Neural cell (in vitro differentiated cells): ENCODE data around the gene RBMS3. TPM values are rescaled to one million over a fixed set of nuclear protein-coding genes. Genes with fewer than 3 reads are reported as not detected.

Source experiments
- H2AFZ ChIP-seq: fragments of 200-600, 300-800 bp; sonication (generic), shearing (Covaris generic); 2 replicates; pipeline ENCODE4 v1.6.0; 2014; ENCODE audit warnings: low read depth, mild to moderate bottlenecking, antibody characterized with exemption, low read length, moderate library complexity
- H3F3A ChIP-seq: fragments of 200-600 bp; shearing (Covaris generic); 2 replicates; pipeline ENCODE4 v1.6.1; 2016; ENCODE audit warnings: mild to moderate bottlenecking, moderate library complexity, mixed read lengths, antibody characterized with exemption, low read length; ENCODE audit not compliant: insufficient read depth, poor library complexity, severe bottlenecking
- H3K27ac ChIP-seq: fragments of 200-600, 300-800 bp; sonication (generic), shearing (Covaris generic); 2 replicates; pipeline ENCODE4 v1.5.1; 2014; ENCODE audit warnings: mild to moderate bottlenecking, low read length, moderate library complexity
- H3K27me3 ChIP-seq: fragments of 300-800, 200-600 bp; sonication (generic), shearing (Covaris generic); 2 replicates; pipeline ENCODE4 v1.6.0; 2014; ENCODE audit warnings: mild to moderate bottlenecking, low read depth, low read length, moderate library complexity; ENCODE audit not compliant: insufficient read depth
- H3K36me3 ChIP-seq: fragments of 300-800, 200-600 bp; sonication (generic), shearing (Covaris generic); 2 replicates; pipeline ENCODE4 v1.5.1; 2014; ENCODE audit warnings: mild to moderate bottlenecking, antibody characterized with exemption, low read length, moderate library complexity; ENCODE audit not compliant: insufficient read depth
- H3K4me2 ChIP-seq: fragments of 300-800, 200-600 bp; sonication (generic), shearing (Covaris generic); 2 replicates; pipeline ENCODE4 v1.6.0; 2014; ENCODE audit warnings: mild to moderate bottlenecking, low read length
- H3K4me3 ChIP-seq: fragments of 300-800, 200-600 bp; sonication (generic), shearing (Covaris generic); 2 replicates; pipeline ENCODE4 v1.5.1; 2014; ENCODE audit warnings: mild to moderate bottlenecking, low read length, moderate library complexity
- H3K79me2 ChIP-seq: fragments of 200-600 bp; shearing (Covaris generic); replicated peaks from 2 replicates; pipeline ENCODE4 v1.6.0; 2014; ENCODE audit warnings: mild to moderate bottlenecking, low read length, moderate library complexity; ENCODE audit not compliant: insufficient read depth
- H3K9ac ChIP-seq: fragments of 300-800, 200-600 bp; sonication (generic), shearing (Covaris generic); 2 replicates; pipeline ENCODE4 v1.6.1; 2016; ENCODE audit warnings: mild to moderate bottlenecking, low read length, mixed read lengths
- H3K9me2 ChIP-seq: fragments of 200-600 bp; shearing (Covaris generic); 2 replicates; pipeline ENCODE4 v1.6.1; 2016; ENCODE audit warnings: mild to moderate bottlenecking, low read length, mixed read lengths; ENCODE audit not compliant: insufficient read depth
- H3K9me3 ChIP-seq: fragments of 200-600, 300-800 bp; sonication (generic), shearing (Covaris generic); 2 replicates; pipeline ENCODE4 v1.6.1; 2016; ENCODE audit warnings: mild to moderate bottlenecking, mixed run types, low read length, moderate library complexity, mixed read lengths
- H4K20me1 ChIP-seq: fragments of 200-600 bp; shearing (Covaris generic); 2 replicates; pipeline ENCODE4 v1.6.1; 2016; ENCODE audit warnings: mild to moderate bottlenecking, mixed run types; ENCODE audit not compliant: insufficient read depth
- EP300 ChIP-seq: fragments of 450-650 bp; conservative IDR thresholded peaks from 2 replicates; pipeline ENCODE4 v1.6.1; 2014; ENCODE audit warnings: antibody characterized with exemption, mild to moderate bottlenecking, moderate library complexity; ENCODE audit not compliant: poor library complexity, severe bottlenecking
- EZH2 ChIP-seq: fragments of 200-600, 300-800 bp; shearing (Covaris generic), sonication (generic); IDR thresholded peaks from 2 replicates; pipeline ENCODE4 v1.6.1; 2014; ENCODE audit warnings: antibody characterized with exemption, low read length, borderline replicate concordance, mild to moderate bottlenecking; ENCODE audit not compliant: insufficient read depth, poor library complexity, severe bottlenecking
- MXI1 ChIP-seq: fragments of 450-650 bp; conservative IDR thresholded peaks from 2 replicates; pipeline ENCODE4 v1.6.1; 2014; ENCODE audit warnings: antibody characterized with exemption, mild to moderate bottlenecking; ENCODE audit not compliant: poor library complexity, severe bottlenecking
- POLR2AphosphoS5 ChIP-seq: IDR thresholded peaks from 2 replicates; pipeline ENCODE4 v1.6.1; 2012
- RAD21 ChIP-seq: fragments of 450-650 bp; conservative IDR thresholded peaks from 2 replicates; pipeline ENCODE4 v1.6.1; 2014; ENCODE audit warnings: antibody characterized with exemption, mild to moderate bottlenecking, moderate library complexity
- SMC3 ChIP-seq: fragments of 450-650 bp; conservative IDR thresholded peaks from 2 replicates; pipeline ENCODE4 v1.6.1; 2014; ENCODE audit warnings: antibody characterized with exemption, mild to moderate bottlenecking, moderate library complexity; ENCODE audit not compliant: poor library complexity
- TAF1 ChIP-seq: IDR thresholded peaks from 2 replicates; pipeline ENCODE4 v1.6.1; 2012; ENCODE audit warnings: low read depth
- polyA plus RNA-seq: library from polyadenylated mRNA; depleted of rRNA; stranded (reverse); fragments of >200 nt; gene quantifications from 2 replicates; pipeline ENCODE4 v1.2.3, GENCODE V29; 2014
- small RNA-seq, 3 experiments: library from RNA; depleted of rRNA; stranded (forward); fragments of <200 nt; gene quantifications; one replicate each; pipeline ENCODE3, GENCODE V24; 2012
- TF ChIP-seq, protein P1 (sequence below): fragments of 450-650 bp; IDR thresholded peaks from 2 replicates; pipeline ENCODE4 v1.5.1; 2014; ENCODE audit warnings: antibody characterized with exemption, mild to moderate bottlenecking, moderate library complexity; ENCODE audit not compliant: poor library complexity, severe bottlenecking
- TF ChIP-seq, protein P2 (sequence below): IDR thresholded peaks from 2 replicates; pipeline ENCODE4 v1.6.1; 2012; ENCODE audit warnings: borderline replicate concordance

RBMS3 gene
- polyA plus RNA-seq, 1 donor from 2014 or later = 0.53 TPM

DNA sequence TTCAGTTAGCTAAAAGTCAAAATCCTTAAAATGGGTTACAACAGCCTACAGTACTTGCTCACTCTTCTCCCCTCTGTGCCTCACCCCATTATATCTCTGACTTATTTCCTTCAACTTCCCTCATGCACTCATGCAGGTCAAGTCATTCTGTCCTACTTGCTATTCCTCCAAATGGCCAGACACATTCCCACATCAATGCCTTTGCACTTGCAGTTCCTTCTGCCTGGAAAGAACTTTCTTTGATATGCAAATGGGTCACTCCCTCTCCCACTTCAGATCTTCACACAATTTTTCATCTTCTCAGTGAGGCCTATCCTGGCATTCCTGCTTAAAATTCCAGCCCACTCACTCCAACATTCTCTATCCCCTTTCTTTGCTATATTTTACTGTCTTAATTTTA lies 778.4 kb downstream of the RBMS3 start:
- H3K4me2 ChIP-seq = no peak overlapping the region
- TF ChIP-seq POLR2AphosphoS5 = no peak
- no peak for TF ChIP-seq MXI1
- no peak for TF ChIP-seq SMC3
- TF ChIP-seq TAF1 = no peak
- TF ChIP-seq, protein P1, sequence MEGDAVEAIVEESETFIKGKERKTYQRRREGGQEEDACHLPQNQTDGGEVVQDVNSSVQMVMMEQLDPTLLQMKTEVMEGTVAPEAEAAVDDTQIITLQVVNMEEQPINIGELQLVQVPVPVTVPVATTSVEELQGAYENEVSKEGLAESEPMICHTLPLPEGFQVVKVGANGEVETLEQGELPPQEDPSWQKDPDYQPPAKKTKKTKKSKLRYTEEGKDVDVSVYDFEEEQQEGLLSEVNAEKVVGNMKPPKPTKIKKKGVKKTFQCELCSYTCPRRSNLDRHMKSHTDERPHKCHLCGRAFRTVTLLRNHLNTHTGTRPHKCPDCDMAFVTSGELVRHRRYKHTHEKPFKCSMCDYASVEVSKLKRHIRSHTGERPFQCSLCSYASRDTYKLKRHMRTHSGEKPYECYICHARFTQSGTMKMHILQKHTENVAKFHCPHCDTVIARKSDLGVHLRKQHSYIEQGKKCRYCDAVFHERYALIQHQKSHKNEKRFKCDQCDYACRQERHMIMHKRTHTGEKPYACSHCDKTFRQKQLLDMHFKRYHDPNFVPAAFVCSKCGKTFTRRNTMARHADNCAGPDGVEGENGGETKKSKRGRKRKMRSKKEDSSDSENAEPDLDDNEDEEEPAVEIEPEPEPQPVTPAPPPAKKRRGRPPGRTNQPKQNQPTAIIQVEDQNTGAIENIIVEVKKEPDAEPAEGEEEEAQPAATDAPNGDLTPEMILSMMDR = no peak
- no peak for TF ChIP-seq EP300
- no peak for TF ChIP-seq RAD21
- no peak for TF ChIP-seq EZH2
- TF ChIP-seq, protein P2, sequence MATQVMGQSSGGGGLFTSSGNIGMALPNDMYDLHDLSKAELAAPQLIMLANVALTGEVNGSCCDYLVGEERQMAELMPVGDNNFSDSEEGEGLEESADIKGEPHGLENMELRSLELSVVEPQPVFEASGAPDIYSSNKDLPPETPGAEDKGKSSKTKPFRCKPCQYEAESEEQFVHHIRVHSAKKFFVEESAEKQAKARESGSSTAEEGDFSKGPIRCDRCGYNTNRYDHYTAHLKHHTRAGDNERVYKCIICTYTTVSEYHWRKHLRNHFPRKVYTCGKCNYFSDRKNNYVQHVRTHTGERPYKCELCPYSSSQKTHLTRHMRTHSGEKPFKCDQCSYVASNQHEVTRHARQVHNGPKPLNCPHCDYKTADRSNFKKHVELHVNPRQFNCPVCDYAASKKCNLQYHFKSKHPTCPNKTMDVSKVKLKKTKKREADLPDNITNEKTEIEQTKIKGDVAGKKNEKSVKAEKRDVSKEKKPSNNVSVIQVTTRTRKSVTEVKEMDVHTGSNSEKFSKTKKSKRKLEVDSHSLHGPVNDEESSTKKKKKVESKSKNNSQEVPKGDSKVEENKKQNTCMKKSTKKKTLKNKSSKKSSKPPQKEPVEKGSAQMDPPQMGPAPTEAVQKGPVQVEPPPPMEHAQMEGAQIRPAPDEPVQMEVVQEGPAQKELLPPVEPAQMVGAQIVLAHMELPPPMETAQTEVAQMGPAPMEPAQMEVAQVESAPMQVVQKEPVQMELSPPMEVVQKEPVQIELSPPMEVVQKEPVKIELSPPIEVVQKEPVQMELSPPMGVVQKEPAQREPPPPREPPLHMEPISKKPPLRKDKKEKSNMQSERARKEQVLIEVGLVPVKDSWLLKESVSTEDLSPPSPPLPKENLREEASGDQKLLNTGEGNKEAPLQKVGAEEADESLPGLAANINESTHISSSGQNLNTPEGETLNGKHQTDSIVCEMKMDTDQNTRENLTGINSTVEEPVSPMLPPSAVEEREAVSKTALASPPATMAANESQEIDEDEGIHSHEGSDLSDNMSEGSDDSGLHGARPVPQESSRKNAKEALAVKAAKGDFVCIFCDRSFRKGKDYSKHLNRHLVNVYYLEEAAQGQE = no peak
- no peak overlapping the region for H3K27ac ChIP-seq
- H3F3A ChIP-seq = no peaks in the 10 kb centered on the region
- H3K9me2 ChIP-seq = no peaks in the 10 kb centered on the region
- no peaks in the 10 kb centered on the region for H3K27me3 ChIP-seq
- H3K9me3 ChIP-seq = peaks cover 2% of the 10 kb centered on the region
- no peak overlapping the region for H2AFZ ChIP-seq
- H3K4me3 ChIP-seq = no peak overlapping the region
- H3K36me3 ChIP-seq = no peaks in the 10 kb centered on the region
- H3K9ac ChIP-seq = no peak overlapping the region
- H3K79me2 ChIP-seq = no peaks in the 10 kb centered on the region
- H4K20me1 ChIP-seq = no peaks in the 10 kb centered on the region

Small RNA genes lying within 50 kb of the gene (small RNA-seq; reads per million reads assigned to genes)
- gene MTND4LP9 = 0 reads per million in 3 experiments
